SK-N-DZ (cell line): ENCODE measurements around the gene USP2.
"Not testable (repeated sequence)": the region's sequence is repeated elsewhere in the genome, so short reads cannot be mapped to it uniquely, and the experiment has no call there.

Experiments
- DNase-seq: peaks from one replicate; pipeline ENCODE4 v3.0.0-alpha.2; 2015; ENCODE audit warnings: low spot score

The USP2 gene

DNA sequence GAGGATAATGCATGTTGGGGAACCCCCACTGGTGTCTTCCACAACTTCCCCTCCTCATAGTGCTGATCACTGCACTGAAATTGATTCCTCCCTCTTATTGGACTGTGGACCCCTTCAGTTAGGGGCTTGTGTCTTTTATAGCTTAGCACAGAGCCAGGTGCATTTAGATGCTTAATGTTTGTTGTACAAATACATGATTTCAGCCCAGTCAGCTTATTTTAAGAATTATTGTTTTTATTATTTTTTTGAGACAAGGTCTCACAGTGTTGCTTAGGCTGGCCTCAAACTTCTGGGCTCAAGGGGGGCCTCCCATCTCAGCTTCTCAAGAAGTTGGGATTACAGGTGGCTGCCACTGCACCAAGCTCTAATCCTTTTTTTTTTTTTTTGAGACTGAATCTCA, 33.2 kb upstream of the USP2 start:
- no peak for DNase-seq

DNA sequence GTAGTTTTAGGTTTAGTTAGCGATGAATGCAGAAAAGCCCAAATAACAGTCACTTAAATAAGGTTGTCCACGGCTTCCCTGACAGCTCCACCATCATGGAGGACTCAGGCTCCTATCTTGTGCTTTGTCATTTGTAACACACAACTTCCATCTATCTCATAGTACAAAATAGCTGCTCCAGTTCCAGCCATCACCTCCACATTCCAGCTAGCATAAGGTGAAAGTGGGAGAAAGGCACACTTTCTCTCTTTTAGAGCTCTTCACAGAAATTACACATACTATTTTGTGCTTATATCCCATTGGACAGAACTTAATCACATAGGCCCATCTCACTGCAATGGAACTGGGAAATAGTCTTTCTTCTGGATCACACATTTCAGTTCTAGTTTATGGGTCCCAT, 32.8 kb upstream of the USP2 start:
- no peak for DNase-seq

DNA sequence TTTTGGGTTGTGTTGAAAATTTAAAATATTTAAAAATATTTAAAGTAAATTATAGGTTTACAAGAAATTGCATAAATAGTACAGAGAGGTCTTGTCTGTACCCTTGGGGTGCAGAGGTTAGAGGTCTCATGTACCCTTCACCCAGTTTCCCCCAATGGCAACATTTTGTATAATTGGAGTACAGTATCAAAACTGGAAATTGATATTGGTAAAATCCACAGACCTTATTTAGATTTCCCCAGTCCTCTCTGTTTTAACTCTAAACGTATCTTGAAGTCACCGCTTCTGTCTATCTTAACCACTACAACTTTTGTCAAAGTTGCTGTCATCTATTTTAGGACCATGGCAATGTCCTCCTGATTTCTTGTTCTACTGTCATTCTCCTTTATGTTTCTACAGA, 30.6 kb upstream of the USP2 start:
- no peak for DNase-seq

DNA sequence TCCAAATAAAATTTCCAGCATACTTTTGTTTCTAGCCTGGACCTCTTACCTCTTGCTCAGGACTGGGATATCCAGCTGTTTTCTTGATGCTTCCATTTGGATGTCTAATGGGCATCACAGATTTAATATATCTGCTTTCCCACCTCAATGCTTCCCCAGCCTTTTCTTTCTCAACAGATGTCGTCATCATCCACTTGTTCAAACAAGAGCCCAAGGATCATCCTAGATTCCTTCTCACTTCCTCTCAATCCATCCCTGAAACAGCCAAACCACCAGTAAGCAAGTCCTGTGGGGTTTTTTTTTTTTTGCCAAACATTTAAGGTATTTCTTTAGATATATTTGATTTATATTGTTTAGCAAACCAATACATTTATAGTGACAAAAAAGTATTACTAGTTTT, 29.0 kb upstream of the USP2 start:
- DNase-seq = no peak

DNA sequence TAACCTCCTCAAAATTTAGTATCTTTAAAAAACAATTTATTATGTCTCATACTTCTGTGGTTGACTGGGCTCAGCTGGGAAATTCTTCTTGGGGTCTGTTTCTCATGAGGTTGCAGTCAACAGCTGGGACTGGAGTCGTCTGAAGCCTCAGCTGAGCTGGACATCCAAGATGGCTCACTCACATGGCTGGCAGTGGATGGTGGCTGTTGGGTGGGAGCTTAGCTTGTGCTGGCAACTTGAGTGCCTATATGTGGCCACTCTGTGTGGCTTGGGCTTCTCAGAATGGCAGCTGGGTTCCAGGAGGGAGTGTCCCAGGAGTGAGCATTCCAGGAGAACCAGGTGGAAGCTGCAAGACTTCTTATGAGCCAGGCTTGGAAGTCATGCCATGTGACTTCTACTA, 28.2 kb upstream of the USP2 start:
- no peak for DNase-seq

DNA sequence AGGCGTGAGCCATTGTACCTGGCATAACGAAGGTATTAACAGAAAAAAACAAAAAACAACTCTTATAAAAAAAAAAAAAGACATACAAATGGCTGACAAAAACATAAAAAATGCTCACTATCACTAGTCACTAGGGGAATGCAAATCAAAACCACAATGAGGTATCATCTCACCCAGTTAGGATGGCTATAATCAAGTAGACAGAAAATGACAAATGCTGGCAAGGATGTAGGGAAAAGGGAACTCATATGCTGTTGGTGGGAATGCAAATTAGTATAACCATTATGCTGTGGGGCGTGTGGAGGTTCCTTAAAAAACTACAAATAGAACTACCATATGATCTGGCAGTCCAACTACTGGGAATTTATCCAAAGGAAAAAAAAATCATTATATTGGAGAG, 24.5 kb upstream of the USP2 start:
- DNase-seq = no peak

DNA sequence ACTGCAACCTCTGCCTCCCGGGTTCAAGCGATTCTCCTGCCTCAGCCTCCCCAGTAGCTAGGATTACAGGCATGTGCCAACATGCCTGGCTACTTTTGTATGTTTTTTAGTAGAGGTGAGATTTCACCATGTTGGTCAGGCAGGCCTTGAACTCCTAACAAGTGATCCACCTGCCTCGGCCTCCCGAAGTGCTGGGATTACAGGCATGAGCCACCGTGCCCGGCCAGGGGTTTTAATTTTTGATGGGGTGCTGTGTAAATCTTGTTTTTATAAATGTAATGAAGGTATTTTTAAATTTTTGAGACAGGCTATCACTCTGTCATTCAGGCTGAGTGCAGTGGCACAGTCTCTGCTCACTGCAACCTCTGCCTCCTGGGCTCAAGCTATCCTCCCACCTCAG, 24.0 kb upstream of the USP2 start:
- not testable (repeated sequence) for DNase-seq

DNA sequence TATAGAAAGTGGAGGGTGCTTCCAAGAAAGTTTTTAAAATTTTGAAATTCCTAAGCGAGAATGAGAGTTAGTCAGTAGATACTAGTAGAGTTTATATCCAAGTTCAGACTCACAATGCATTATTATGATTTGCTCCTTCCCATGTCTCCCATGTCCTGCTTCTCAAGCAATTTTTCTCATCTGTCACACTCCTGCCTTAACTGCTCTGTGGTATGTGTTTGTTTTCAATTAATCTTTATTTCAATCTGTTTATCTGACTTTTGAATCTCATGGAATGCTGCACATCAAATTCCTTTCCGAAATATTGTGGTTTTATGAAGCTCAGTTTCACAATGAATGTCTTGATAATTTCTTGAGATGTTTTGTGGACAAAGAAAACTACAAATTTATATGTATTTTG, 23.4 kb upstream of the USP2 start:
- DNase-seq = no peak

DNA sequence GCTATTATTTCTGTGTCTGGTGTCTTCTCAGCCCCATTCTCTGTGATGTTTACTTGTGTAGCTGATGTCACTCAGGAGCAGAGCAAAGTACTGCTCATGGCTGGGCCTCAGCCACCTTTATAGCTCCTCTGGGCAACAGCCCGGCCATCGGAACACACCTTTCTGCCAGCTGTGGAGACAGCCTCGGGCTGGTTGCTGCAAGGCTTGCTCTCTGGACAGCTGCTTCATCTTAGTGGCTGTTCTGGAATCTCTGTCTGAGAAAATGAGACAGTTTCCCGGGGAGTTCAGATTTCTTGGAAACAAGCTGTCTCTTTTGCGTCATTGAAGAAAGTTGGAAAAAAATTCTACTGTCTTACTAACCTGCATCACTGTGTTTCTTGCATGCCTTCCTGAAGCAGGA, 21.5 kb upstream of the USP2 start:
- DNase-seq = no peak

DNA sequence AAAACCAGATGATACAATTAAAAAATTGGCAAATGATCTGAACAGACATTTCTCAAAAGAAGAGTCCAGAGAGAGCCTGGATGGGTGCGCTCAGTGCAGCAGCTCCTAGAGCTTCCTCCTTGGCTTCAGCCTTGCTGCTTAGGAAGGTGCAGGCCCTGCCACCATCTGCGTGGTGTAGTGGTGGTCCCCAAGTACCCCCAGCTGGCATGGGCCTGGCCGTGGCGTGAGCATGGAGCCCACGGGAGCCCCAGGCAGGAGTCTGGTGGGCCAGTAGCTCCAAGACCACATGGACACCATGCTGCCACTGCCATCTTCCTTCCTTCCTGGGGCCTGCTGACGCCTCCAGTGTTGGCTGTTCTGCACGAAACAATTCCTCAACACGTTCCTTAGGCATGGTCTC, 21.0 kb upstream of the USP2 start:
- DNase-seq = no peak

DNA sequence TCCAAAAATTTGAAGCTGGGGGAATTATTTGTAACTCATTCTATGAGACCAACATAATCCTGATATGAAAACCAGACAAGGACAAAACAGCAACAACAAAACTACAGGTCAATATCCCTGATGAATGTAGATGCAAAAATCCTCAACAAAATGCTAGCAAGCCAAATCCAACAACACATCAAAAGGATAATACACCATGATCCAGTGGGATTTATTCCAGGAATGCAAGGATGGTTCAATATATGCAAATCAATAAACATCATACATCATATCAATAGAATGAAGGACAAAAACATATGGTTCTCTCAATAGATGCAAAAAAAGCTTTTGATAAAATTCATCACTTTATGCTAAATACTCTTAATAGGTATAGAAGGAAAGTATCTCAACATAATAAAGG, 19.4 kb upstream of the USP2 start:
- DNase-seq = no peak

DNA sequence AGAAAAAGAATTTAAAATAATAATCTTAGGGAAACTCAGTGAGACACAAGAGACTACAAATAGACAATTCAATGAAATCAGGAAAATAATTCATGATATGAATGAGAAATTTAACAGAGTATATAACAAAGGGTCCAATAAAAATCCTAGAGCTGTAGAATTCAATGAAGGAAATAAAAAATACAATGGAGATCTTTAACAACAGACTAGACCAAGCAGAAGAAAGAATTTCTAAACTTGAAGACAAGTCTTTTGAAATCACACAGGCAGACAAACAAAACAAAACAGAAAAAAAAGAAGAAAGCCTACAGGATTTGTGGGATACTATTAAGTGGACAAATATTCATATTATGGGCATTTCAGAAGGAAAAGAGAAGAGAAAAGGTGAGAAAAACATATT, 16.2 kb upstream of the USP2 start:
- DNase-seq = no peak

DNA sequence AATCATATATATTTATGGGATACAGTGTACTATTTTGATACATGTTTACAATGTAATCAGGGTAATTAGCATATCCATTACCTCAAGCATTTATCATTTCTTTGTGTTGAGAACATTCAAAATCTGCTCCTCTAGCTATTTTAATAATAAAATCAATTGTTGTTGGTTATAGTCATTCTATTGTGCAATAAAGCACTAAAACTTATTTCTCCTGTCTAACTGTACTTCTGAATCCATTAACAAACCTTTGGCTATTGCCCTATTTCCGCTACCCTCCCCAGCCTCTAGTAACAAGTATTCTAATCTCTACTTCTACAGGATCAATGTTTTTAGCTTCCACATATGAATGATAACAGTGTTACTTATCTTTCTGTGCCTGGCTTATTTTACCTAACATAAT, 15.3 kb upstream of the USP2 start:
- DNase-seq = no peak

DNA sequence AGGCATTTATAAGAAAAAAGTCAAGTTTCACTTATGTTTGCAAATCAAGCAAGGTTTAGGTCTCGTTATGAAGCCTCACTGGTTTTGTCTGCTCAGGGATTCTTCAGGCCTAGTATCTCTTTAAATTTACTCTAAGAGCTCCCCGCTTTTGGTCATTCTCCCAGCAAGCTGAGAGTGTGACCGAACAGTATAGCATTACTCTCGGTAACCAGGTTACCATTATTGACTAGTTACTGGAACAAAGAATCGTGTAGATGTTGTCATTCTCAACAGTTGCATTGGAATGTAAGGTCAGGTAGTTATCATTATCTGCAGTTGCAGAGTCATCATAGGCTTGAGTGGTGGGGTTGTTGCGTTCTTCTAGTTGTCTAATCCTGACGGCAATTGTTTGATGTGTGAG, 9.8 kb upstream of the USP2 start:
- DNase-seq = no peak

DNA sequence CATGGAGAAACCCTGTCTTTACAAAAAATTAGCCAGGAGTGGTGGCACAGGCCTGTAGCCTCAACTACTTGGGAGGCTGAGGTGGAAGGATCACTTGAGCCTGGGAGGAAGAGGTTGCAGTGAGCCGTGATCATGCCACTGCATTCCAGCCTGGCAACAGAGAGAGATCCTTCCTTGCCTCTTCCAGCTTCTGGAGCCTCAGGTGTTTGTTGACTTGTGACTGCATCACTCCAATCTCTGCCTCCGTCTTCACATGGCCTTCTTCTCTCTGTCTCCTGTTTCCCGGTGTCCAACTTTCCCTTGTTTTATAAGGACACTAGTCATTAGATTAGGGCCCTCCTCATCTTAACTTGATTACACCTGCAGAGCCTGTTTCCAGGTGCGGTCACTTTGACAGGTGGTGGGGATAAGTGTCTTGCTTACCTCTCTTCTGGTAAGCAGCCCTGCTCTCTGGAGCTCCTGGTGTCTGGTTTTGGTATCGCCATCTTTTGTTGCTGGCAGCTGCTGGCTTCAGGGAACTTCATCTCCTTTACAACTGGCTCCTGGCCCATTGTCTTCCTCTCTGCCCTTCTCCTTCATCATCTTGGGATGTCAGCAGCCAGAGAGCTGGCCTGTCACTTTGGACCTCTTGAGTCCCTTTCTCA, 8.2 kb upstream of the USP2 start:
- DNase-seq = no peak

DNA sequence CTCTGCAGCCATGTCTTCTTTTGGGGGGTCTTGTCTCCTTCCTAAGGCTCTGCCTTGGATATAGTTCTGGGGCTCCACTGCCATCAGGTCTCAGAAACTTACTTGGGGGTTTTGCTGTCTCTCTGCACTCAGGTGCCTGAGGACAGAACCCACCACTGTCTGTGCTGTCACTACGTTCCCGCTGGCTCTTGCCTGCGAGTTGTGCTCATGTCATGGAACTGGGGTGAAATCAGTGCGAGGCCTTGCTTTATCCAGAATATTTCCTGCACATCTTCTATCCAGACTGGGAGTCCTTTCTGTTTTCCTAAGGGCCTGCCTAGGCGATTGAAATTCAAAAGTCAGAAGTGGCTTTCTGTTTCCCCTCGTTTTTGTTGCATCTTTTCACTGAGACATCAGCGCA, 6.6 kb upstream of the USP2 start:
- DNase-seq = no peak

DNA sequence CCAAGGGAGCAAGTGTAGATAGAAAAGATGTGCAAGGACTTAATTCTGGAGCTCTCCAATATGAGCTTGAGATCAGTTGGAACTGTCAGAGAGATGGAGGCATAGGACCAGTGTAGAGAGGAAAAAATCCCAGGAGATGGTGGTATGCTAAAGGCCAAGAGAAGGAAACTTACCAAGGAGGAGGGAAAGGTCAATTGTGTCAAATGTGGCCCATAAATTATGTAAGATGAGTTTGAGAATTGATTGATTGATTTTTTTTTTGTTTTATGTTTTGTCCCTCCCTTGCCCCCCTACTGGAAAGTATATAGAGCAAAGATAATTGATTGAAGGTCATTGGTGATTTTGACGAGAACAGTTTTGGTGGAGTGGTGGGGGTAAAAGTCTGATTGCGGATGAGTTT, 2.8 kb upstream of the USP2 start:
- no peak for DNase-seq

DNA sequence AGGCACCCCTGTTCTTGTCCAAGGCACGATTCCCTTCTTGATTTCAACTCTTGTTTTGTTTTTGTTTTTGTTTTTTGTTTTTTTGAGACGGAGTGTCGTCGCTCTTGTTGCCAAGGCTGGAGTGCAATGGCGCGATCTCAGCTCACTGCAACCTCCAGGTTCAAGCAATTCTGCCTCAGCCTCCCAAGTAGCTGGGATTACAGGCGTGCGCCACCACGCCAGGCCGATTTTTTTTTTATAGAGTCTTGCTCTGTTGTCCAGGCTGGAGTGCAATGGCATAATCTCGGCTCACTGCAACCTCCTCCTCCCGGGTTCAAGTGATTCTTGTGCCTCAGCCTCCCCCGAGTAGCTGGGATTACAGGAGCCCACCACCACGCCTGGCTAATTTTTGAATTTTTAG, 1.0 kb upstream of the USP2 start:
- DNase-seq = not testable (repeated sequence)

DNA sequence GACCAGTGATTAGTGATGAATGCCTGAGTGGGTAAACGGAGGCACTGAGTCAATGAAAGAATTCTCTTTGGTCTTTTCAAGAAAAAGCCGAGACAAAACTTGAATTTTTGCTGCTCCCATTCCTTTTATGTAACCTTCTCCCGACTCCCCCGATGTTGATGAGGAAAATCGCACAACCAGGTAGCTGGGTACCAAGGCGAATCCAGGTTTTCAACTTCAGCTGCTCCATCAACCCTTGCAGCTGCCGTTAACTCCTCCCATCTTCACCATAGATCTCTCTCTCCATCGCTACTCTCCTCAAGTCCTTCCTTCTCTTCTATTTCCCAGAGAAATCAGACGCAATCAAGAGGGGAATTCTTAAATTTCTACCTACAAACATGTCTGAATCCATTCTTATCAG, 611 bp upstream of the USP2 start:
- no peak for DNase-seq

DNA sequence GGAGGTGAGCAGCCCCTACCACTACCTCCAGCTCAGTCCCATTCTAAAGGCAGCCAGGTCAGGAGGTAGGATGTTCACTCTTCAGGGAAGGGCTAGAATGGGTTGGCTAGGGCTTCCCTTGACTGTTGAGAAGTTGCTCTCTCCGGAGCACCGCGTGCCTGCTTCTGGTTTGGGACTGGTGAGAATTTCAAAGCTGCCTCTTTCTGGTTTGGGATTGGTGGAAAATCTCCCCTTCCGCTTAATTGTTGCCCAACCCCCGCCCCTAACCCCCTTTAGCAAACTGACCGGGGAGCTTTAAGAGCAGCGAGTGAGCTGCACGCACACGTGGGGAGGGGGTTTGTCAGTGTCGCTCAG, 686 bp downstream of the USP2 start:
- no peak for DNase-seq

DNA sequence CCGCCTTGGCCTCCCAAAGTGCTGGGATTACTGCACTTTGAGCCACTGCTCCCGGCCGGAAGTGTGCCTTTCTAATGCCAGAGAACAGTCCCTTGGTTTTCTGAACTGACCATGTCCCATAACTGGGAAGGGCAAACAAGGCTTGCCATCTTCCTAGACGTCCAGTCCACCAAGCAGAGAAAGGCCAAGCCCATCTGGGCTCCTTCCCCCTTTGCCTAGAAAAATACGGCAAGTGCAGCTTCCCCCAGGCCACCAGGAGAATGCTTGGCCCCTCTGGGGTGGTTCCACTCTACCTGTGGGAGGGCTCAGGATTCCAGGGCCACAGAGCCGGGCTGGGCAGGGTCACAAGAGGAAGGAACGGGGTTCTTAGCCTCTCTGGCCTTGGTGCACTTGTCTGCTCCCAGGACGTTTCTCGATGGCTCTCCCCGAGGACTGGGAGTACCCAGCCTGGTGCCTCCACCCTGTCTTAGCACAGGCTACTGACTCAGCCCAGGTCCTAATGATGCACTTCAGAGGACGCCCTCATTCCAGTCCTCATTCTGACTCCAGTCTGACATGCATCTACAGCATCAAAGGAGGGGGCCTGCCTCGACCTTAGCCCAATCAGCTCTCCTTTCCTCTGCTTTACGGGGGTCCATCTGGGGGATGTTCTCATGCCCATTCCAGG, 1.2 kb downstream of the USP2 start:
- DNase-seq = no peak

DNA sequence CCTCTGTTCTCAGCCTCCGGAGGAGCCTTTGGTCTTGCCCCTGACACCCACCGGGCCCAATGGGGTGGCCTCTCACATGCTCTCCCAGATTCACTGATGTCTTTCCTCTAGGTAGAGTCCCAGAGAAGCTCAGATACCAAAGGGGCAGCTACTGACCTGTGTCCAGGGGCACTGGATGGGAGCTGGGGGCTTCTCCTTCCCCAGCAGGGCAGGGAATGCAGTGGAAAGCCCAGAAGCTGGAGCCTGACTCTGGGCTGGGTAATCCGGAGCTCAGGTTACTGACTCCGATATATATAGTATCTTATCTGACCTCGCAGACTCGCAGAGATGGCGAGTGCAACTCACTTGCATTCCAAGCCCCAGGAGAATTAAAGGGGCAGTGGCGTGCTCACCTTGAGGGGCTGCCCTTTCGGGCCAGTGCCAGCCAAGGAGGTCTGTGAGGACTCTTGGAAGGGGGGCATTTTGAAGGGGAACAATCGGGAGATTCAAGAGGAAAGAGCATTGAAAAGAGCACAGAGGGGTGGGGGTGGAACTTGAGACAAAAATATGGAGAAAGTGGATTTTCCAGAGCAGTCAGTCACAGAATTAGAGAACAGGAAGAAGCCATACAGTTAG, 2.5 kb downstream of the USP2 start:
- no peak for DNase-seq

DNA sequence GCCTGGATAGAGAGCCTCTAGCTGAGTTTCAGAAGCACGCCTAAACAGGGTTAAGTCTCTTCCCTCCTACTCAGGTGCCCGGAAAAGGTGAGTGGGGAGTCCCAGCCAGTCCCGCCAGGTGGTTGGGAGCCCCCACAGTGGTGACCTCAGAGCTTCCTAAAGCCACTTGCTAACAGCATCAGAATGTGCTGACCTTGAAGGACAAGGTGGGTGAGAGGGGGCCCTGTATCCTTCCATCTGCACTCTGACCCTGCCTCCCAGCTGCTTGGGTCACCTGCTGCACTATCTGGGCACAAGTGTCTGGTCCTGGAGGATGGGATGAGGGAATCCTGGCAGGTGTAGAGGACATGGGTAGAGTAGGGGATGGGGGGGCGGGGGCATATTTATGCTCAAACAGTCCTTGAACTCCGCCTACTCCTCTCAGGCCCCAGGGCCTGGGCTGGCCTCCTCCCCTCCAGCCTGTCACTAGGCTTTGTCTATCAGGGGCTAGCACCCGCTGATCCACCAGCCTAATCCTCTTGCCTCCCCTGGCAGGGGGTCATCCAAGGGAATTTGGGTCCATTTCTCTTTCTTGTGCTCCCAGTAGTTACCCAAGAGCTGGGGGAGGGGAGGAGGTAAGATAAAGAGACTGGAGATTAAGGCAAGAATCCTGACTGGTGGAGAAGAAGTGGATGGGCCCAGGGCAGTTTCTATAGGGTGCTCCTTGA, 3.4 kb downstream of the USP2 start:
- DNase-seq = no peak
